Right forelimb (tissue), 1 donor: ENCODE data around the gene AK2.

Experiments used
- DNase-seq: peaks from one replicate; pipeline ENCODE4 v3.0.0-alpha.2; 2018

Gene AK2

DNA sequence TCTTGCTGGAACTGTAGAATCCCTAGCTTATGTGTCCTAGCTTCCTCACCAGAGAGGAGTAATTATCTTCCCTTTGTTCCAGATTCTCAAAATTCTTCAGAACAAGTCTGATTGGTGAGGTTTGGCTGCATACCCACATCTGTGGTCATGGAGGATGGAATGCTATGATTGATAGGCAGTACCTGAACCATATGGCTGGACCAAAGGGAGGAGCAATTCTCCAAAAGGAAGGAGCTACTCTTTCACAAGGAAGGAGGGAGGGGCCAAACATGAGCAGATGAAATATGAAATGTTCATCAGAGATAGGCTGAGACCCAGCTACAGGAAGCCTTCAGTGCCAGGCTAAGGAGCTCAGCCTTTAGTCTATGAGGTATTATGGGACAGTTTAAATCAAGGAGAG, 67.1 kb downstream of the AK2 start:
- no peak for DNase-seq

DNA sequence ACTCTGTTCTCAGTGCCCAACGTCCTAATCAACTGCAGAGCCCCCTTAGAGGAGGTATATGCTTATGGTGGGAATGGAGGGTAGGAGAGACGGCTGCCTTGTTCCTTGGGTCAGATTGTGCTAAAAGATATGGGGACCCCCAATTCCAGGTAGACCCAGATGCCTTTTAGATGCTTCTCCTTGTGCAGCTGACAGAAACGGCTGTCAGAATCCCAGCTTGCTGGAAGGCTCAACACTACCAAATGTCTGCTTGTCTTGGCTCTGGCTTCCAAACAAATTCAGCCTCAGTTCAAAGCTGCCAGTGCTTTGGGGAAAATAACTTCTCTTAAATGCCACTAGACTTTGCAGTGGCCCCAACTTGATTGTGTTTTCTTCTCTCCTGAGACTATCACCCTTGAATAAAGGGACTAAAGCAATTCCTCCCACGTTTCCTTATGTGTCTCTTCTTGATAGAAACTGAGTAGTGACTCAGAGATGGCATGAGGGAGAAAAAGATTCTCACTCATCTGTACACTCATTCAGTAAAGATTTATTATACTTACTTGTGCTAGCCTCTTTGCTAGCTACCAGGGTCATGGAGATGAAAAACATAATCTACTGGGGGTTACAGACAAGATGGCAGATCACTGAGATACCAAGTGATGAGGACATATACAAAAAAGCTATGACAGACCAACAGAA, 68.7 kb downstream of the AK2 start:
- DNase-seq = no peak

DNA sequence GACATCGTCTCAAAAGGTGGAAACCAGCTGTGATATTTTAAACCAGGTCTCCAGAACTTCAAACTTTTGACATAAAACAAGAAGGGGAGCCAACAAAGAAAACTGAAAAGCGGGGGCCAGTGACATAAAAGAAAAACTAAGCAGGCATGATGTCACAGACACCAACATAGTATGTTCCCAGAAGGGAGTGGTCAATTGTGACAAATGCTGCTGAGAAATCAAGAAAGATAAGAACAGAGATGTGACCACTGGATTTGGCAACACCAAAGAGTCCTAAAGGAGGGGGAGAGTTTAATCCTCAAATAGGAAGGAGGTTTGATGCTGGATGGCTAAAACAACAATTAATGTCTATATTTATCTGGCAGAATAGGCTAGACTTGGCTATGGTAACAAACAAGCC, 69.8 kb downstream of the AK2 start:
- no peak for DNase-seq

DNA sequence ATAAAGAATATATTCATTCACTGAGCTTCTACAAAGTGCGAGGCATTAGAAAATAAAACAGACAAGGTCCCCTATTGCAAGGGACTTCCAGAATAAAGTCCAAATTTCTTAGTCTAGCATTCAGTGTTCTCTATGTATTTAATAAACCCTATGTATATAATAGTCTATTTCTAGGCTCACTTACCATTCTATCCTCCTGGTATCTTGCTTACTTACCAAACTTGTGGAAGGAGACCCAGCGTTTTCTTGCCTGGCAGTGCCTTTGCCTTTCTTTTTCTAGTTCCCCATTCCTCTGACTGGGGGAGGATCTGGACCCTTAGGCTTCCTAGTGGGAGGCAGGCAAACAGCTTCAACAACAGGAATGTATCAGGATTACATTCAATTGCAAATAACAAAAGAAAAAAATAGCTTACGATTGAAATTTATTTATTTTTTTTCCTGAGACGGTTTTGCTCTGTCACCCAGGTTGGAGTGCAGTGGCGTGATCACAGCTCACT, 71.4 kb downstream of the AK2 start:
- no peak for DNase-seq

GRCh38 chr1:32964461-32965250, 72.0 kb downstream of the AK2 start, which contains the start of gene RNF19B:
RNF19B (minus strand) TSS chr1:32964809; CDS start chr1:32964685, 124 bp downstream.
- DNase-seq = peak; percentile 95

GRCh38 chr1:32963746-32964460, 72.8 kb downstream of the AK2 start:
- peak; percentile 69 for DNase-seq

- no peak for DNase-seq
These were observed 74.3 kb downstream of the AK2 start for GRCh38 chr1:32962248-32962896.

DNA sequence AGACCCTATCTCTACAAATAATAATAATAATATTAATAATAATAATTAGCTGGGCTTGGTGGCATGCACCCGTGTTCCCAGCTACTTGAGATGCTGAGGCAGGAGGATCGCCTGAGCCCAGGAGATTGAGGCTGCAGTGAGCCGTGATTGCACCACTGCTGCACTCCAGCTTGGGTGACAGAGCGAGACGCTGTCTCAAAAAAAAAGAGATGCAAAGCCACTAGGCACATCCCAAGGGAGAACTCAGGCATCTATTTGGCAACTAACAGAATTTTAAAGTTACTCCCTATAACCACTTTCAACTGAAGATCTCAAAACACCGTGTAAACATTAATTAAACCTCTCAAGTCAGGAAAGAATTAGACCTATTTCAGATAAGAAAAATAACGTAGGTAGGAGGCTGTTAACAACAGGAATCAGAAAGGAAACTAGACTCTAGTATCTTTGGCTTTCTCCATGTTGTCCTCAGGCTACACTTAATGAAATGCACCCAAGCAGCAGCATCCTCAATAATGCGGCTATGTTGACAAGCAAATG, 75.8 kb downstream of the AK2 start:
- DNase-seq = no peak

GRCh38 chr1:32960342-32960741, 76.3 kb downstream of the AK2 start:
- no peak for DNase-seq

DNA sequence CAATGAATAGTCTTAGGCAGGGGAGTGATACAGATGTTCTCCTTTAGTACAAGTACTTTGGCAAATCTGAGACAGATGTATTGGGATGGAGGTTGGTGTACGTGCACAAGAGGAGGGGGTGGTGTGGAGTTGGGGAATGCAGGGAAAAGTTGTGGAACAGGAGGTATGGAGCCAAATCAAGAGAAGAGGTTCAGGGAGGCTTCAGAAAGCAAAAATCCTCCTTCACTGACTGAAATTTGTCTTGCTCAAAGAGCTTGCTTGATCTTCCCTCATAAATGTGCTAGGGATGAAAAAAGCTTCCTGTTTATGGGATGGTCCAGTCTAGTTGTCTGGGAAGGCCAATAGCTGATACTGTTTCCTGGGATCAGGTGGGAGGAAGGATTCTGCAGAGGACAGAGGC, 77.9 kb downstream of the AK2 start:
- no peak for DNase-seq
